Measurements from ENCODE around the gene KCNAB3.

The KCNAB3 gene

DNA sequence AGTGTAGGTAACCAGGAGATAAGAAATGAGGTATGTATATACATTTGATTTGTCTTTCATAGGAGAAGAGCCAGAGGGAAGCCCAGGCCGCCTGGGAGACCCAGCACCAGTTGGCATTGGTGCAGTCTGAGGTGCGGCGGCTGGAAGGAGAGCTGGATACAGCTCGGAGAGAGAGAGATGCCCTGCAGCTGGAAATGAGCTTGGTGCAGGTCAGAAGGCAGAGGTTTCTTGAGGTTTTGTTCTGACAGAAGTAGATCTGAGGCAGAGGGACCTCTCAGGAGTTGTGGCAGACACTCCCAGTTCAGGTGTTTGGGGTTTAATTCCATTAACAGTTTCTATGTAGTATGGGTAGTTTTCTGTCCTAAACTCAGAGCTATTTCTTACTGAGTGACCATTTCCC is 10.4 kb upstream of the KCNAB3 start:
- DNase-seq = no peak

DNA sequence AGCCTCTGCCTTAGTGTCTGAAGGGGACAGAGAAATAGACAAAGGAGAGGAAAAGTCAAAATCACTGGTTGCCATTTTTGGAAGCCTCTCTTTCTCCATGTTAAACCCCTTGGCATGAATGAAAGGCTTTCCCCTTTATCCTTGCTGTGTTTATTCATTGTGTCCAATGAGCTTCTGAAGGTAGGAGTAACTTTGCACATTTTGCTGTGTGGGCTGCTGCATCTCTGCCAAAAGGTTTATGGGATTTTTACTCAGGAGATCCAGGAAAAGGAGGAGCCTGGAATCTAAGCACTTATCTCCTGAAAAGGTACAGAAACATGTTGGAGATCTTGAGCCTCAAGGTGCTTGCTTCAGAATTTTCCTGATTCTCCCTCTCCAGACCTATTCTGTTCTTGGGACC is 6.2 kb upstream of the KCNAB3 start:
- DNase-seq = no peak

- no peak for DNase-seq
These were observed 3.3 kb upstream of the KCNAB3 start for GRCh38 chr17:7932949-7933348.

GRCh38 chr17:7932483-7932891 is 2.8 kb upstream of the KCNAB3 start:
- no peak for DNase-seq

GRCh38 chr17:7931709-7932482 is 2.2 kb upstream of the KCNAB3 start, which contains the start of the genes CNTROB and TRAPPC1:
CNTROB (plus strand) TSS chr17:7932206; CDS start chr17:7933080, 874 bp downstream.
TRAPPC1 (minus strand) TSS chr17:7931946; CDS start chr17:7931829, 117 bp downstream.
- peak; percentile 99 for DNase-seq

GRCh38 chr17:7930841-7931631 is 1.4 kb upstream of the KCNAB3 start:
- DNase-seq = no peak

DNA sequence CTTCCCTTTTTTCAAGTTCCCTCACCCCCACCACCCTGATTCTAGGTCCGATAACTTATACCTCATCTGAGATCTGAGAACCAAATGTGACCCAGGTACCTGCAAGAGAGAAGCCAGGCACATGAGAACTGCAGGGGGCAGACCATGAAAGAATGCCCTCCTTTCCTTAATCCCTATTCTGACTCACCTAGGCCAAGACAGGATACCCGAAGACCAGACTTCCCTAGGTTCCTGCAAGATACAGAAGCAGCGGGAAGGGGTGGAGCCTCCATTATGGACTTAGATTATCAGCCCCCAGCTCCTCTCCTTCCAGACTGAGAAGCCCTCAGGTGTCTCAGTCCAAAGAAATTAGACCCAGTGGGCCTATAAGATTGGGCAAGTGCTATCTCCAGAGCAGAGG is 2.1 kb downstream of the KCNAB3 start:
- no peak for DNase-seq

- peak; percentile 72 for DNase-seq
These were observed 6.6 kb downstream of the KCNAB3 start for GRCh38 chr17:7922845-7923628.

- no peak for DNase-seq
These were observed 7.3 kb downstream of the KCNAB3 start for GRCh38 chr17:7922269-7922844.

DNA sequence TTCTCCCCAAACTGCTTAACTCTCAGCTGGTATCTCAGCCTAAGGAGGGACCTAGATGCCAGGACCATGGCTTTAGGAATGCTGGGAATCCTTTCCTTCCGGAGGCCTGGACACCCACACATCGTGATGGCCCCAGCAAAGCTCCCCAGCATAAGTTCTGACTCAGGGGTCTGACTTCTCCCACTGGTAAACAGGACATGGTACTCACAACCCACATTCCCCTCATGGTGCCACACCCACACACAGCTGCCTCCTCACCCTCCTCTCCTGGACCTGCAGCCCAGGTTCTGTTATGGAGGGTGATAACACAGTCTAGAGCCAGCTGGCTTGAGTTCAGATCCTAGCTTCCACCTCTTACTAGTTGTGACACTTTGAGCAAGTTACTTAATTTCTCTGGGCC is 12.8 kb downstream of the KCNAB3 start:
- DNase-seq = no peak

GRCh38 chr17:7916385-7916682 is 13.3 kb downstream of the KCNAB3 start:
- DNase-seq = no peak

DNA sequence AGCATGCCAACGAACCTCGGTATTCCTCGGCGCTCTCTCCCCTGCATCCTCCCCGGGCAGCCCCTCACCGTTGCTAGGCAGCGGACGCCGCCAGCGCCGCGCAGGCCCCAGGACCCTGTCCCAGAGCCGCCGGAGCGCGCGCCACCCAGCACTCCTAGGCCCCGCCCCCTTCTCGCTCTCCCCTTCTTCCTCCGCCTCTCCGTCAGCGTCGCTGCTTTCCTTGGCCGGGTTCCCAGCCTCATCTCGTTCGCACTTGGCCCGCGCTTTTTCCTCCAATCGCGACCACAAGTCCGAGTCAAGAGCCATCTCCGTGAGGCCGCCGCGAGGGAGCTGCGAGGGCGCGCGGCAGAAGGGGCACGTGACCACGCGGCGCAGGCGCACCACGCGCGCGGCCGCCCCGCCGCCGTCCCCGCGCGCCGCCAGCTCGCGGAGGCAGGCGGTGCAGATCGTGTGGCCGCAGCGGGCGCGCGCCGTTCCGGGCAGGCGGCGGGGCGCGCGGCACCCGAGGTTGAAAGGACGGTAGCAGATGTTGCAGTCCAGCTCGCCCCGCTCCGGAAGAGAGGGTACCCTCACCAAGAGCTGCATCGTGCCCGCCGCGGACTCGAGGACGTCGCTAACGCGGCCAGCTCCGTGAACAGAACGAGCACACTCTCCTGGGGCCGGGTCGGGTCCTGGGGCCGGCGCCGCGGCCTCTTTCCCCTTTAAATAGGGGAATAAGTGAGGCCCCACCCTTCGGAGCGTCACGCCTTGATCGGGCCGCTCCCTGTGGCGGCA is 13.9 kb downstream of the KCNAB3 start, which contains the start of gene RNF227:
Gene RNF227, minus strand, starts transcription at position 679 of the 774 bp plus-strand sequence. Its CDS starts 94 bp downstream, at position 585.
- peak; percentile 72 for DNase-seq

DNA sequence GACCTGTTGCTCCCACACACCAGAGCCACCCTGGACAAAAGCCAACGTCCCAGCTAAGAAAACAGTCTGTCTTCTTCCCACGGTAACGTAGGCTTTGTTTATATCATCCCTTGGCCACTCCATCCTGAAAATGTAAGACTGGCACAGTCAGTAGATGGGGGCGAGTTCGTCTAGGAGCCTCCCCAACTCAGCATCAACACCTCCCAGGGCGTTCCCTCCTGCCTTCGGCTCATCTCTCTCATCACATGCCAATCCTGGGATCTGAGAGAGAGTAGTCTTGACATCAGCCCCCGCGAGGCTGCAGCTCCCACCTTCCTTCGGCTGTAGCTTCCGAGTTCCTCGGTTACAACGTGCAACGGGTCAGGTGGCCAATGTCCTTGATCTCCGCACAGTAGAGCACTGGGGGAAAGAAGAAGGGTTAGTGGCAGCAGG is 14.5 kb downstream of the KCNAB3 start:
- no peak for DNase-seq

GRCh38 chr17:7912927-7913524 is 16.6 kb downstream of the KCNAB3 start:
- no peak for DNase-seq

DNA sequence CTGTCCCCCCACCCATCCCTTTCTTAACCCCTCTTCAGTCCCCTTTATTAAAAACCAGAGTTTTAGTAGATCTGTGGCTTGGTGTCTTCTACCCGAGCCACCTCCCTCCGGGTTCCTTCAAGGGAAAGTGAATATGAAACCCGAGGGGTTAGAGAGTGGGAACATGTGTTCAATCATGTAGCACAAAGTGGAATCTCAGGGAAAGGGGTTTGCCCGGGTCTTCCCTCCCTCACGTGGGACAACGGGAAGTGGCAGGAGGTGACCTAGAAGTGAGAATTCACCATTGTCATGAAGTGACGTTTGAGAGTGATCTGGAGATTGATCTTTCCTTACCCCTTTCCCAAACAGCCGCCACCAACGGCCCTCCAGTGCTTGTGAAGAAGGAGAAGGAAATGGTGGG is 18.5 kb downstream of the KCNAB3 start:
- DNase-seq = no peak

DNA sequence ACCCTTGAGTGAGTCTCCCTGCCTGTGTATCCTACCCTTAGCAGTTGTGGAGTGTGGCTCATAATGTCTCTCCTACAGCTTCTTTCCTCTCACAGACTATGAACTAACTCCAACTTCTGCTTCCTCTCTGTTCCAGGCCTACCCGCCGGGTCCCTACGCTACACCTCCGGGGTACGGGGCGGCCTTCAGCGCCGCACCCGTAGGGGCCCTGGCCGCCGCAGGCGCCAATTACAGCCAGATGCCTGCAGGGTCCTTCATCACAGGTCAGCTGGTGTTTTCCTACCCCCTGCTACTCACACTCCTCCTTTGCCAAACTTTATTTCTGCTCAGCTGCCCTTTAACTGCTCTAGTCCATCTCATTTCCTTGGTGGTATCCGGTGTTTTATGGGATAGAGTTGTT is 18.9 kb downstream of the KCNAB3 start:
- no peak for DNase-seq

DNA sequence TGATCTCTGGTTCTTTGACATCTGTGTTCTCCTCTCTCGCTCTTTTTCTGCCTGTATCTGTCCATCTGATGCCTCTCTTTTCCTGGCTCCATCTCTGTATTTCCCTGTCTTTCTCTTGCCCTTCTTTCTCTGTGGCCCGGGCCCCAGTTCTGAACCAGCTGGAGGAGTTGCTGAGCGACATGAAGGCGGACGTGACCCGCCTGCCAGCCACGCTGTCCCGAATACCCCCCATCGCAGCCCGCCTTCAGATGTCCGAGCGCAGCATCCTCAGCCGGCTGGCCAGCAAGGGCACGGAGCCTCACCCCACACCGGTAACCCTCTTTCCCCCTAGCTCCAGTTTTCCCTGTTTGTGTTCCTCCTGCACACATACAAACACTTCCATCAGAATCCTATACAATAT is 19.4 kb downstream of the KCNAB3 start:
- no peak for DNase-seq

GRCh38 chr17:7909089-7909488 is 20.6 kb downstream of the KCNAB3 start:
- DNase-seq = no peak

- DNase-seq = no peak
These were observed 26.2 kb downstream of the KCNAB3 start for GRCh38 chr17:7903154-7904103.

GRCh38 chr17:7897773-7898172 is 31.9 kb downstream of the KCNAB3 start:
- DNase-seq = no peak
